AG04450 (cell line): Measurements from ENCODE around the gene RNF151. TPM values are rescaled to one million over a fixed set of nuclear protein-coding genes. Genes with fewer than 3 reads are reported as not detected.

Experiments
- CTCF ChIA-PET: fragments of 300-600, 350-600 bp; formaldehyde crosslinking; extraction: SDS; loops from one replicate; lab custom pipeline; 2022; ENCODE audit warnings: antibody characterized with exemption, inconsistent platforms; lab: Charles Lee
- POLR2A ChIA-PET: fragments of 350-600 bp; formaldehyde crosslinking; extraction: SDS; loops from one replicate; lab custom pipeline; 2021; ENCODE audit warnings: antibody characterized with exemption, inconsistent platforms; lab: Yijun Ruan, JAX
- DNase-seq: peaks from one replicate; pipeline ENCODE4 v3.0.0-alpha.2; 2011; ENCODE audit warnings: low read depth, low spot score
- H3K27ac ChIP-seq: one replicate; pipeline ENCODE4 v1.5.1; 2012; ENCODE audit warnings: low read depth, low read length, control low read depth
- H3K27me3 ChIP-seq: one replicate; pipeline ENCODE4 v1.6.0; 2012; ENCODE audit warnings: low read length; ENCODE audit not compliant: control insufficient read depth, insufficient read depth
- H3K4me3 ChIP-seq: 2 replicates; pipeline ENCODE4 v1.5.1; 2011; ENCODE audit warnings: mild to moderate bottlenecking, low read depth, low read length, control low read depth
- H3K9me3 ChIP-seq: 2 replicates; pipeline ENCODE4 v1.5.1; 2012; ENCODE audit warnings: low read length; ENCODE audit not compliant: control insufficient read depth, insufficient read depth
- polyA plus RNA-seq: library from polyadenylated mRNA; depleted of rRNA; stranded (reverse); fragments of >200 nt; gene quantifications from 2 replicates; pipeline ENCODE4 v1.2.3, GENCODE V29; 2011
- TF ChIP-seq, protein P1 (sequence below): IDR thresholded peaks from 2 replicates; pipeline ENCODE4 v1.5.1; 2011; ENCODE audit warnings: low read depth, low read length, control low read depth, inconsistent platforms

RNF151 gene
- polyA plus RNA-seq, 1 experiment = not detected

DNA sequence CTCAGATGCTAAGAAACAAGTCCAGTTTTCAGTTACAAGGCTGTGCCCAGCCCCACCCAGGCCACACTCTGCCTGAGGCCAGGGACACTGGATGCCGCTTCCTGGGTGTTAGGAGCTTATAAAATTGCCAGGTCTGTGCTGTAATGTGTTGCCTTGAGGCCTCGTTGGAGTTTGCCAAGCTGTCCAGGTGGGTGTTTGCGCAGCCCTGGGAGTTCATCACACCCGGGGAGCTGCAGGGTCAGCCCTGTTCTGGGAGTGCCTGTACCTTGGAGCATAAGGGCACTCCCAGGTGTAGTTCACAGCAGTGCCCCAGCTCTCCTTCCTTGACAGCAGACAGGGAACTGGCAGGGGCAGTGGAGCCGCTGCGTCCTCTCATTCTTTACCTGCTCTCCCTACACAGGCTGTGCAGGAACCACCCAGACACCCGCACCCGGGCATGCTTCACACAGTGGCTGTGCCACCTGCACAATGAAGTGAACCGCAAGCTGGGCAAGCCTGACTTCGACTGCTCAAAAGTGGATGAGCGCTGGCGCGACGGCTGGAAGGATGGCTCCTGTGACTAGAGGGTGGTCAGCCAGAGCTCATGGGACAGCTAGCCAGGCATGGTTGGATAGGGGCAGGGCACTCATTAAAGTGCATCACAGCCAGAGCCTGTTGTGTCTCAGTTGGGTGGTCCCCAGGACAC lies 19.0 kb downstream of the RNF151 start:
- peaks cover 3% of the 10 kb centered on the region; the same call in 1 of the 2 replicates for H3K9me3 ChIP-seq
- H3K27ac ChIP-seq = no peak overlapping the region
- no peak for DNase-seq
- H3K4me3 ChIP-seq = peak overlapping the region; percentile 74
- peaks cover 33% of the 10 kb centered on the region for H3K27me3 ChIP-seq
- CTCF ChIA-PET = interaction anchor here (1.1 to 3.7 kb wide), 2 partner anchors 18 to 155 kb away, joined by 3 to 17 read pairs; no protein-coding TSS in a partner anchor
- POLR2A ChIA-PET = interaction anchor here (1.5 to 1.8 kb wide), 2 partner anchors 21 kb away, joined by 4 to 20 read pairs; partner anchors contain the start of gene RPS2
- TF ChIP-seq, protein P1, sequence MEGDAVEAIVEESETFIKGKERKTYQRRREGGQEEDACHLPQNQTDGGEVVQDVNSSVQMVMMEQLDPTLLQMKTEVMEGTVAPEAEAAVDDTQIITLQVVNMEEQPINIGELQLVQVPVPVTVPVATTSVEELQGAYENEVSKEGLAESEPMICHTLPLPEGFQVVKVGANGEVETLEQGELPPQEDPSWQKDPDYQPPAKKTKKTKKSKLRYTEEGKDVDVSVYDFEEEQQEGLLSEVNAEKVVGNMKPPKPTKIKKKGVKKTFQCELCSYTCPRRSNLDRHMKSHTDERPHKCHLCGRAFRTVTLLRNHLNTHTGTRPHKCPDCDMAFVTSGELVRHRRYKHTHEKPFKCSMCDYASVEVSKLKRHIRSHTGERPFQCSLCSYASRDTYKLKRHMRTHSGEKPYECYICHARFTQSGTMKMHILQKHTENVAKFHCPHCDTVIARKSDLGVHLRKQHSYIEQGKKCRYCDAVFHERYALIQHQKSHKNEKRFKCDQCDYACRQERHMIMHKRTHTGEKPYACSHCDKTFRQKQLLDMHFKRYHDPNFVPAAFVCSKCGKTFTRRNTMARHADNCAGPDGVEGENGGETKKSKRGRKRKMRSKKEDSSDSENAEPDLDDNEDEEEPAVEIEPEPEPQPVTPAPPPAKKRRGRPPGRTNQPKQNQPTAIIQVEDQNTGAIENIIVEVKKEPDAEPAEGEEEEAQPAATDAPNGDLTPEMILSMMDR = no peak

DNA sequence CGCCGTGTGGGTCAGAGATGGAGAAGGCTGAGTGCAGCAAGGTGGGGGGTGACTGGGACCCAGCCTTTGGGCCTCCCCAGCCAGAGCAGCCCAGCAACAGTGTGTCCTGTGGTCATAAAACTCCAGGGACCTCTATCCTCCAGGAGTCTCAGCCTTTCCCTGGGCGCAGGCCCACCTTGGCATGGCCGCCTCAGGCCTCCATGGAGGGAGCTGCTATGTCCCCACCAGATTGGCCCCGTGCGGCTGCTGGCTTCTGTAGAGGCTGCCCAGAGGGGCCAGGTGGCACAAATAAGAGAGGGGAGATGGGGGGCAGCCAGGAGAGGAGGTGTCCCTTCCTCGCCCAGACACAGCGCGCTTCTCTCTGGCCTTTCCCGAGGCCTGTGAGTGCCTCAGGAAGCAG lies 20.5 kb downstream of the RNF151 start:
- Histone ChIP-seq H3K27me3 (peaks cover 29% of the 10 kb centered on the region), H3K27ac (no peak overlapping the region), H3K4me3 (no peak overlapping the region), H3K9me3 (peaks cover 3% of the 10 kb centered on the region; the same call in 1 of the 2 replicates)
- TF ChIP-seq, protein P1 = no peak
- no peak for DNase-seq
- POLR2A ChIA-PET = no interaction called here
- CTCF ChIA-PET = interaction anchor here (1.1 to 3.7 kb wide), 3 partner anchors 17 to 153 kb away, joined by 3 to 17 read pairs (median 6); no protein-coding TSS in a partner anchor

DNA sequence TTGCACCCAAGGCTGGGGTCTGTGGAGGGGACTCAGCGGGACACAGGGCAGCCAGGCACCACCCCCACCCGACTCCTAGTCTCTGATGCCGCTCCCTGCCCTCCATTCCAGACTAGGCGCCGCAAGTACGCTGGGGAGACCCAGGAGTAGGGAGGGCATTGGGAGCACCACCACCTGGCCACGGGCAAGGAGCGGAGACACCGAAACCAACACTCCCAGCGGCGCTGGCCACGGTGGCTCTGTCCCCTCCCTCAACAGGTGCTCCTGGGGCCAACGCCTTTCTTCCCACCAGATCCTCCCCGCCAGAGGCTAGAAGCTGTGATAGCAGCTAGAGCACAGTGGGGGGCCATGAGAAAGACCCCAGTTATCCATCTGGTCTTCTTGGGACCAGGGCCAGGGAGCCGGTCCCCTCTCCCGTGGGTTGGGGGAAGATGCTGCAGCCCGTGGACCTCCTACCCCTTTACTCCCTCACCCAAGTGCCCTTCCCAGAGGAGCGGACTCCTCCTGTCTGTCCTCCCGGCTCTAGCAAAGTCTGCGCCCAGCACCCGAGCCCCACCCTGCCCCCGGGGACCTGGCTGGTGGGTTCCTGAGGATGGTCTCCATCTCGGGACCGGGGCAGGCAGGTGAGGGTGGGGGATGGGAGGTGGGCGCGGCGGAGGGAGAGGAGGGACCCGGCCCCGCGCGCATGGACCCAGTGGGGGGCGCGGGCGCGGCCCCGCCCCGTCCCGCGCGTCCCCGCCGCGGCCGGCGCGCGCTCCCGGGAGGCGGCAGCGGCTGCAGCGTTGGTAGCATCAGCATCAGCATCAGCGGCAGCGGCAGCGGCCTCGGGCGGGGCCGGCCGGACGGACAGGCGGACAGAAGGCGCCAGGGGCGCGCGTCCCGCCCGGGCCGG lies 22.8 kb downstream of the RNF151 start, which contains the start of gene SYNGR3:
Gene SYNGR3 (plus strand): TSS at position 762 of the 892 bp plus-strand sequence. CDS start 133 bp downstream, outside the sequence.
- Histone ChIP-seq H3K9me3 (peaks cover 12% of the 10 kb centered on the region; the same call in 1 of the 2 replicates), H3K27me3 (peaks cover 21% of the 10 kb centered on the region), H3K4me3 (peak within 1 kb of the TSS; percentile 32), H3K27ac (no peak within 1 kb of the TSS)
- DNase-seq = no peak
- ChIA-PET POLR2A (no interaction called here), CTCF (no interaction called here)
- TF ChIP-seq, protein P1 = no peak

DNA sequence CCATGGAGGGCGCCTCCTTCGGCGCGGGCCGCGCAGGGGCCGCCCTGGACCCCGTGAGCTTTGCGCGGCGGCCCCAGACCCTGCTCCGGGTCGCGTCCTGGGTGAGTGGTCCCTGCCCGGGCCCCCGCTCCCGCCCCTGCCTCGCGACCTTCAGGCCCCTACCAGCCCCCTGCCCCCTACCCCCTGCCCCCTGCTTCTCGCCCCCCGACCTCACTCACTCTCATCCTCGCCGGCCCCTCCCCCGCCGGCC lies 23.4 kb downstream of the RNF151 start:
- peak overlapping the region; percentile 20; the same call in 1 of the 2 replicates for H3K4me3 ChIP-seq
- ChIA-PET CTCF (no interaction called here), POLR2A (interaction anchor here (3.2 kb wide), 1 partner anchor 25 kb away, joined by 10 read pairs; the partner anchor contains the start of gene RPS2)
- TF ChIP-seq, protein P1 = no peak
- no peak for DNase-seq
- H3K27ac ChIP-seq = no peak overlapping the region
- H3K9me3 ChIP-seq = peaks cover 12% of the 10 kb centered on the region; the same call in 1 of the 2 replicates
- peaks cover 21% of the 10 kb centered on the region for H3K27me3 ChIP-seq
